ENCODE results near the gene SH3PXD2B. TPM values are rescaled to one million over a fixed set of nuclear protein-coding genes. Genes with fewer than 3 reads are reported as not detected.

SH3PXD2B gene
- total and polyA plus RNA-seq, 2 donors (not counting 1 experiment from before 2014, with no cell fraction given): 12.6 to 21.1 TPM

DNA sequence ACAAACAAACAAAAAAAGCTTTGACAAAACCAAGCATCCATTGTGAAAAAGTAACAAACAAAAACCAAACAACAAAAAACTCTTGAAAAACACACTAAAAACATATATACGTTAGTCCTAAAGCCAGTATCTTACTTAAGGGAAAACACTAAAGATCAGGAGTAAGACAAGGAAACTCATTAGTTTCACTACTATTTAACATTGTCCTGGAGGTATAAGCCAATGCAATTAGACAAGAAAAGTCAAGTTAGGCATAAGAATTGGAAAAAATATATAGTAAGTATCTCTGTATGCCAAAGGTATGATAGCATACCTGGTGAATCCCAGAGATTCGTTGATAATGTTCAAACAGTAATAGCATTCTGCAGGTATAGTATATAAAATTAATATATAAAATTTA is 148.9 kb downstream of the SH3PXD2B start:
- DNase-seq (ENCODE audit: low read depth in 2 of 2): no peak
- Histone ChIP-seq H3K27me3 (ENCODE audit: control insufficient read depth, insufficient read depth, low read length) (no peaks in the 10 kb centered on the region), H2AFZ (ENCODE audit: low read length) (no peak overlapping the region), H3K4me1 (ENCODE audit: control insufficient read depth, extremely low read depth, insufficient read depth, low read length) (no peaks in the 10 kb centered on the region), H3K4me3 (replicated peaks in 1 of 4; ENCODE audit: control extremely low read depth in 1 of 4, insufficient read depth in 1 of 4, low read depth in 3 of 4, low read length in 4 of 4) (no peak overlapping the region), H3K79me2 (ENCODE audit: control insufficient read depth, insufficient read depth, low read length) (no peaks in the 10 kb centered on the region), H3K9me3 (ENCODE audit: control insufficient read depth, insufficient read depth, low read depth, low read length) (no peaks in the 10 kb centered on the region), H3K27ac (ENCODE audit: insufficient read depth, low read length) (no peak overlapping the region), H4K20me1 (ENCODE audit: control insufficient read depth, extremely low read depth, insufficient read depth, low read length) (no peaks in the 10 kb centered on the region), H3K4me2 (ENCODE audit: extremely low read depth, insufficient read depth, low read length) (no peak overlapping the region), H3K36me3 (ENCODE audit: control insufficient read depth, insufficient read depth, low read length) (no peaks in the 10 kb centered on the region), H3K9ac (ENCODE audit: insufficient read depth, low read length) (no peak overlapping the region)
- TF ChIP-seq EZH2 (IDR thresholded peaks at IDR 0.05; ENCODE audit: low read length, missing control alignments): no peak
- no peak for TF ChIP-seq CTCF (conservative IDR thresholded peaks at IDR 0.05 in 1 of 2, IDR thresholded peaks at IDR 0.05 in 1 of 2; ENCODE audit: low read depth in 1 of 2, low read length in 2 of 2)

GRCh38 chr5:172303572-172304335 is 150.6 kb downstream of the SH3PXD2B start:
- Histone ChIP-seq H3K27me3 (ENCODE audit: control insufficient read depth, insufficient read depth, low read length) (no peaks in the 10 kb centered on the region), H3K9ac (ENCODE audit: insufficient read depth, low read length) (no peak overlapping the region), H3K4me1 (ENCODE audit: control insufficient read depth, extremely low read depth, insufficient read depth, low read length) (no peaks in the 10 kb centered on the region), H3K36me3 (ENCODE audit: control insufficient read depth, insufficient read depth, low read length) (no peaks in the 10 kb centered on the region), H3K9me3 (ENCODE audit: control insufficient read depth, insufficient read depth, low read depth, low read length) (no peaks in the 10 kb centered on the region), H3K4me2 (ENCODE audit: extremely low read depth, insufficient read depth, low read length) (no peak overlapping the region), H2AFZ (ENCODE audit: low read length) (no peak overlapping the region), H3K79me2 (ENCODE audit: control insufficient read depth, insufficient read depth, low read length) (no peaks in the 10 kb centered on the region), H3K27ac (ENCODE audit: insufficient read depth, low read length) (no peak overlapping the region), H3K4me3 (replicated peaks in 1 of 4; ENCODE audit: control extremely low read depth in 1 of 4, insufficient read depth in 1 of 4, low read depth in 3 of 4, low read length in 4 of 4) (no peak overlapping the region), H4K20me1 (ENCODE audit: control insufficient read depth, extremely low read depth, insufficient read depth, low read length) (no peaks in the 10 kb centered on the region)
- peak; percentile 21 to 47 for DNase-seq (ENCODE audit: low read depth in 2 of 2)
- TF ChIP-seq CTCF (conservative IDR thresholded peaks at IDR 0.05 in 1 of 2, IDR thresholded peaks at IDR 0.05 in 1 of 2; ENCODE audit: low read depth in 1 of 2, low read length in 2 of 2): no peak
- no peak for TF ChIP-seq EZH2 (IDR thresholded peaks at IDR 0.05; ENCODE audit: low read length, missing control alignments)

- Histone ChIP-seq H2AFZ (ENCODE audit: low read length) (no peak overlapping the region), H3K4me1 (ENCODE audit: control insufficient read depth, extremely low read depth, insufficient read depth, low read length) (no peaks in the 10 kb centered on the region), H4K20me1 (ENCODE audit: control insufficient read depth, extremely low read depth, insufficient read depth, low read length) (no peaks in the 10 kb centered on the region), H3K4me3 (replicated peaks in 1 of 4; ENCODE audit: control extremely low read depth in 1 of 4, insufficient read depth in 1 of 4, low read depth in 3 of 4, low read length in 4 of 4) (no peak overlapping the region), H3K27me3 (ENCODE audit: control insufficient read depth, insufficient read depth, low read length) (no peaks in the 10 kb centered on the region), H3K9ac (ENCODE audit: insufficient read depth, low read length) (no peak overlapping the region), H3K79me2 (ENCODE audit: control insufficient read depth, insufficient read depth, low read length) (no peaks in the 10 kb centered on the region), H3K9me3 (ENCODE audit: control insufficient read depth, insufficient read depth, low read depth, low read length) (no peaks in the 10 kb centered on the region), H3K36me3 (ENCODE audit: control insufficient read depth, insufficient read depth, low read length) (no peaks in the 10 kb centered on the region), H3K4me2 (ENCODE audit: extremely low read depth, insufficient read depth, low read length) (no peak overlapping the region), H3K27ac (ENCODE audit: insufficient read depth, low read length) (no peak overlapping the region)
- TF ChIP-seq EZH2 (IDR thresholded peaks at IDR 0.05; ENCODE audit: low read length, missing control alignments) (no peak), CTCF (conservative IDR thresholded peaks at IDR 0.05 in 1 of 2, IDR thresholded peaks at IDR 0.05 in 1 of 2; ENCODE audit: low read depth in 1 of 2, low read length in 2 of 2) (no peak)
- peak in 1 of 2 donors; percentile 4 for DNase-seq (ENCODE audit: low read depth in 2 of 2)
Observed at GRCh38 chr5:172303162-172303561, 151.2 kb downstream of the SH3PXD2B start.
